HG03103 (cell line): ENCODE measurements around the gene PRAMEF2.
"Not testable (repeated sequence)": the region's sequence is repeated elsewhere in the genome, so short reads cannot be mapped to it uniquely, and the experiment has no call there.

Source experiments
- ATAC-seq: cut with Tn5 transposase; IDR thresholded peaks from one replicate; pipeline ENCODE4 v1.9.1; 2021; ENCODE audit warnings: low read depth; ENCODE audit not compliant: unreplicated experiment

The PRAMEF2 gene

DNA sequence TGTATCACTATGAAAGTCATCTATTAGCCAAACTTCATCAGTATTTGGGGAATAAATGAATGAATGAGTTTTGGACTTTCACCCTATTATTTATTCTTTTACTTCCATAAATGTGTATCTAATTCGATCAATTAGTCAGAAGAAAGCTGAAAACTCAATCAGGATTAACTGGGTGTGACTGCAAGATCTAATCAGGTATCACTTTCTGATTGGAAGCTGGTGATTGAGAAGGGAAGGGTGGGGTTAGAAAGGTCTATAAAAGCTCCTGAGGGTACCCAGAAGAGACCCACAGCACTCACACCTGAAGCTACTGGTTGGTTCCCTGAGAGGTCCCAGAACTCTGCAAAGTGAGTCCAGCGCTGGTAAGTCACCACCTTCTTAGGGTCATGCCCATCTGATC, at the start of gene PRAMEF2:
Gene PRAMEF2 (plus strand): TSS at position 301 of the 400 bp plus-strand sequence. CDS start 1,924 bp downstream, outside the sequence.
- ATAC-seq: not testable (repeated sequence)

- ATAC-seq: no peak
Measured at GRCh38 chr1:12809933-12810332, 47.0 kb upstream of the PRAMEF2 start.

DNA sequence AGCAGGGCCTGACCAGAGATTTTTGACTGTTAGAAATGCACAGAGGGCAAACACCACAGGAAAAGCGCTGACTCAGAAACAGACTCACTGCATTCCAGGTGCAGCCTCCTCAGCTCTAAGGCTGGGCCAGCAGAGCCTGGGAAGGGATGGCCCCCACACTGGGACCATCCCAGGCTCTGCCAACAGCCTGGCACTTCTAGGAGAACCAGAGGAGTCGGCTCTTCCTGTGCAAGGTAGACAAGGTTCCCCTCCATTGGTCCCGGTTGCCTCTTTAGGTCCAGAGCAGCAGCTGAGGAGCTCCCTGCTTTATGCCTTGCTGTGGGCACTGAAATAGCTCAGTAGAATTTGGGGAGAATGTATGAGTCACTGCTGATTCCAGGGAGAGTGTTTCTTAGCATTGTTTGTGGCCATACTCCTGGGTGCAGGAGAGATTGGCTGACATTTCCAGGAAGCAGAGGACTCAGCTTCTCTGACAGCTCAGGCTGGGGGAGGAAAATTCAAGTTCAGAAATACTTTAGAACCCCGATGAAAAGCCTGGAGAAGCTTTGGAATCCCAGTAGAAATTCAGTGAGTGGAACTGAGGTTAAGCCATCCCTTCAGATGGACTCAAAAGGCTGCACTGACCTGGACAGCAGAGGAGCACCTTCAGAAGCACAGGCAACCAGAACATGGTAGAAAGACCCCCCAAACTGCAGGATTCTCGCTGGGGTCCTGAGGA, 46.0 kb upstream of the PRAMEF2 start:
- no peak for ATAC-seq

DNA sequence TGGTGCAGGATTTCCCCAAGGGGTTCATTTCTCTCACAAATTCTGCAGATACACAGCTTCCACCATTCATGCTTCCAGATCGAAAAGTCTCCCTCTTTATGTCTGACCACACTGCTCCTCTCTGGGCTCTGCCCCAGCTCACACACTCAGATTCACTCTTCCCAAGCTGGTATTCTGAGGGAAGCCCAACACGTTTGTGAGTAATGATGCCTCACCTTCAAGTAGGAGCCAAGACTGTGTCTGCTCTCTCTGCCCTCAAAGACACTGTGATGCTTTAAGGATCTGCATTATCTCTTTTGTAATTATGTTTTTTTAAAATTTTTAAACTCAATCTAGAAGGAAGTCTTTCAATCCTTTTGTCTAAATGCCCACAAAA, 45.5 kb upstream of the PRAMEF2 start:
- no peak for ATAC-seq

DNA sequence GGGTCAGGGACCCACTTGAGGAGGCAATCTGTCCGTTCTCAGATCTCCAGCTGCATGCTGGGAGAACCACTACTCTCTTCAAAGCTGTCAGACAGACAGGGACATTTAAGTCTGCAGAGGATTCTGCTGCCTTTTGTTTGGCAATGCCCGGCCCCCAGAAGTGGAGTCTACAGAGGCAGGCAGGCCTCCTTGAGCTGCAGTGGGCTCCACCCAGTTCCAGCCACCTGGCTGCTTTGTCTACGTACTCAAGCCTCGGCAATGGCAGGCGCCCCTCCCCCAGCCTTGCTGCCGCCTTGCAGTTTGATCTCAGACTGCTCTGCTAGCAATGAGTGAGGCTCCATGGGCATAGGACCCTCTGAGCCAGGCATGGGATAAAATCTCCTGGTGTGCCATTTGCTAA, 37.8 kb upstream of the PRAMEF2 start:
- ATAC-seq: not testable (repeated sequence)

- ATAC-seq: not testable (repeated sequence)
Measured at GRCh38 chr1:12831310-12831709, 25.6 kb upstream of the PRAMEF2 start, which contains the start of gene PRAMEF11. TSS of gene PRAMEF11 (minus strand) at chr1:12831410. CDS start at chr1:12828789, 2,621 bp downstream.

DNA sequence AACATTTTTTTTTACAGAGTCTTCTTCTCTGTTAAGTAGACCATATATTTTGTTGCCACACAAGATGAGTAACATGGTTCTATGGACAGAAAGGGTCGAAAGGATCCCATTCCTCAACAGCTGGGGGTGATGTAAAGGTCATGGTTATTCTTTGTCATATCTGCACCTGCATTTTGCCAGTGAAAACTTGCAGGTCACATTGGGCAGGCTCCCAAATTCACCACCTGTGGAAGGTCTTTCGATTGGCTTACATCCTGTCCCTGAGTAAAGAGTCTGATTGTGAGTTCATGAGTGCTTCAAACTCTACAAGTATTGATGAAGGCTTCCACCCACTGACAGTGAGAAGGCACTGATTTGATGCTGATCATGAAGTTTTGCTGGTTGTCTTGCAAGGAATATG, 23.6 kb upstream of the PRAMEF2 start:
- not testable (repeated sequence) for ATAC-seq

DNA sequence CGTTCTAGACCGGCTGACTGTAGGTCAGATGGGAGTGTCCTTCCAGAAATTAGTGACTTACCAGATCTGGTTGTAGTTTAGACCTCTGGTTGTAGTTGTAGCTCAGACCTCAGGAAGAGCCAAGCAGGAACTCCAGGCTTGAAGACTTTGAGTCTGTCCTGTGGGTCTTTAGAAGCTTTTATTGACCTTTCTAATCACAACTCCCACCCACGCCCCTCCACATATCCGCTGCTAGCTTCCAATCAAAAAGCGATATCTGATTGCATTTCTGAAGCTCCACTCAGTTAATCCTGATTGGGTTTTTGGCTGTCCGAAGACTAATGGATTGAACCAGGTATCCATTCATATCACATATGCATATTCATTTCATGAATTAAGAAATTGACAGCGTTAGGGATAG, 8.3 kb upstream of the PRAMEF2 start, which contains the start of gene HNRNPCL1:
Gene HNRNPCL1 (minus strand): TSS at position 101 of the 400 bp plus-strand sequence. CDS start 431 bp downstream, outside the sequence.
- not testable (repeated sequence) for ATAC-seq

DNA sequence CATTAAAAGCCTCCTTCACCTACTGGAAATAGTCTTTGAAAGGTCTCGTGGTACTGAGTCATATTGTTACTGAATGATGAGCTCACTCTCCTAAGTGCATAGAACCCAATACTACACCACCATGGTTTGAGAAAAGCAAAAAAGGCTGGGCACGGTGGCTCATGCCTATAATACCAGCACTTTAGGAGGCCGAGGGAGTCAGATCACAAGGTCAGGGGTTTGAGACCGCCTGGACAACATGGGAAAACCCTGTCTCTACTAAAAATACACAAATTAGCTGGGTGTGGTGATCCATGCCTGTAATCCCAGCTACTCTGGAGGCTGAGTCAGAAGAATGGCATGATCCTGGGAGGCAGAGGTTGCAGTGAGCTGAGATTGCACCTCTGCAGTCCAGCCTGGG, 5.1 kb upstream of the PRAMEF2 start:
- no peak for ATAC-seq

- ATAC-seq: not testable (repeated sequence)
Measured at GRCh38 chr1:12863131-12863880, 6.4 kb downstream of the PRAMEF2 start.

- not testable (repeated sequence) for ATAC-seq
Measured at GRCh38 chr1:12878453-12878852, 21.6 kb downstream of the PRAMEF2 start.

DNA sequence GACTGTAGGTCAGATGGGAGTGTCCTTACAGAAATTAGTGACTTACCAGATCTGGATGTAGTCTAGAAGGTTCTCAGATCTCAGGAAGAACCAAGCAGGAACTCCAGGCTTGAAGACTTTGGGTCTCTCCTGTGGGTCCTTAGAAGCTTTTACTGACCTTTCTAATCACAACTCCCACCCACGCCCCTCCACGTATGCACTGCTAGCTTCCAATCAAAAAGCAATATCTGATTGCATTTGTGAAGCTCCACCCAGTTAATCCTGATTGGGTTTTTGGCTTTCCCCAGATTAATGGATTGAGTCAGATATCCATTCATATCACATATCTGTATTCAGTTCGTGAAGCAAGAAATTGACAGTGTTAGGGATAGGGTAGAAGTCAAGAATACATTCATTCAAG, 29.2 kb downstream of the PRAMEF2 start, which contains the start of gene PRAMEF4:
Gene PRAMEF4 (minus strand): TSS at position 101 of the 400 bp plus-strand sequence. CDS start 2,807 bp downstream, outside the sequence.
- not testable (repeated sequence) for ATAC-seq

DNA sequence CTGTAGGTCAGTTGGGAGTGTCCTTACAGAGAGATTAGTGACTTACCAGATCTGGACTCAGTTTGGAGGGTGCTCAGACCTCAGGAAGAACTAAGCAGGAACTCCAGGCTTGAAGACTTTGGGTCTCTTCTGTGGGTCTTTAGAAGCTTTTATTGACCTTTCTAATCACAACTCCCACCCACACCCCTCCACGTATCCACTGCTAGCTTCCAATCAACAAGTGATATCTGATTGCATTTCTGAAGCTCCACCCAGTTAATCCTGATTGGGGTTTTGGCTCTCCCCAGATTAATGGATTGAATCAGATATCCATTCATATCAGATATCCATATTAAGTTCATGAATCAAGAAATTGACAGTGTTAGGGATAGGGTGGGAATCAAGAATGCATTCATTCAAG, 41.3 kb downstream of the PRAMEF2 start, which contains the start of gene PRAMEF10:
Gene PRAMEF10 (minus strand): TSS at position 101 of the 400 bp plus-strand sequence. CDS start 2,423 bp downstream, outside the sequence.
- not testable (repeated sequence) for ATAC-seq

DNA sequence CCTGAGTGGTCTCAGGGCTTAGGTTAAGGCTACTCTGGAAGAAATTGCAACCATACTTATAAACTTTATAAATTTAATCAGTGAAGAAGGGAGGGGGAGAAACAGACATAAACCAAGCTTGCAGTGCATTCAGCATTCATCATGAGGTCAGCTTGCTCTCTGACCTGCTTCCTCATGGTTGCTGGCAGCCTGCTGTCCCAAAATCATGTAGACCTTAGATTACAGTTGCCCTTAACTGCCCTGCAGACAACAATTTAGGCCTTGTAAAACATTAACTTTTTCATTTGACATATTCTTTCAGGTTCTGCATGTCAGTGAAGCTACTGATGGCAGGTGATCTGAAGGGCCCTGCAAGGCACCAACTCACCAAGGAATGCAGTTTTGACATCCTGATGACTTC, 42.3 kb downstream of the PRAMEF2 start:
- not testable (repeated sequence) for ATAC-seq

GRCh38 chr1:12903793-12904572, 47.1 kb downstream of the PRAMEF2 start:
- not testable (repeated sequence) for ATAC-seq
